RKO (cell line): Measurements from ENCODE around the gene SULT1A1.
"Not testable (repeated sequence)": the region's sequence is repeated elsewhere in the genome, so short reads cannot be mapped to it uniquely, and the experiment has no call there.

Experiments
- DNase-seq: peaks from one replicate; pipeline ENCODE4 v3.0.0-alpha.2; 2016; ENCODE audit warnings: low spot score

Gene SULT1A1

DNA sequence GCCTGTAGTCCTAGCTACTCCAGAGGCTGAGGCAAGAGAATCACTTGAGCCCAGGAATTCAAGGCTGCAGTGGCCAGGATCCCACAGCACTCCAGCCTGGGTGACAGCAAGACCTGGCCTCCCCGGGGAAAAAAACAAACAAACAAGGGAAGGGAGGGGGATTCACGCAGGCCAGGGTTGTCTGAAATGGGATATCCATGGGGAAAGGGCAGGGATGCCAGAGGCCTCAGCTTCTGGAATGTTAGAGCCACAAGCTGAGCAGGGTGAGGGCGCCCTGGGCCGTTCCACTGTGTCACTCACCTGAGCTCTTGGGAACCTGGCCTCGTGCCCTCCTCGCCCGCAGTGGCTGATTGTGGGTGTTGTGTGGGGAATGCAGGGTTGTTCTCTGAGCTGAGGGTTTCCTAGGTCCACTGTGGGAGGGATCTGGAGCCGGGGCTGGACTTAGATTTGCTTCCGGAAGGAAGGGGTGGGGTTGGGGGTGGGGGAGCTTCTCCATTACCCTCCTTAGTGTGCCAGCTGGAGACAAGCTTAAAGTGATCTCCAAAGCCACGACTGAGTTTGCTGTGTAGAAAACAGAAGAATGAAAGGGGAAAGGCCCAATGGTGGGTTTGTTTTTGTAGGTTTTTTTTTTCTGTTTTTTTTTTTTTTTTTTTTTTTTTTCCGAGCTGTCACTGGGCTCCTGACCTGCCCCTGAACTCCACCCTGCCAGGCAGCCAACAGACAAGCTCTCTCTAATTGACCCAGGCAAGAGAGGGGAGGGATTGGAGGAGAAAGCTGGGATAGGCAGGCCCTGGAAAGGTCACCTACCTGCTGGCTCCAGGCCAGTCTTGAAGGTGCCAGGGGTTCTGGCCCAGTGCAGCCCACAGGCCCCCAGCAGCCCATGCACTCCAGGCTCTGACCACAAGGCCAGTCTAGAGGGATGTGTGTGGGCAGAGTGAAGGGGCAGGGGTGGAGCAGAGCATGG is at the start of gene SULT1A1:
TSS of gene SULT1A1 (minus strand) at position 414 of the 964 bp plus-strand sequence. CDS start 1,189 bp downstream, outside the sequence.
- DNase-seq, result no peak

DNA sequence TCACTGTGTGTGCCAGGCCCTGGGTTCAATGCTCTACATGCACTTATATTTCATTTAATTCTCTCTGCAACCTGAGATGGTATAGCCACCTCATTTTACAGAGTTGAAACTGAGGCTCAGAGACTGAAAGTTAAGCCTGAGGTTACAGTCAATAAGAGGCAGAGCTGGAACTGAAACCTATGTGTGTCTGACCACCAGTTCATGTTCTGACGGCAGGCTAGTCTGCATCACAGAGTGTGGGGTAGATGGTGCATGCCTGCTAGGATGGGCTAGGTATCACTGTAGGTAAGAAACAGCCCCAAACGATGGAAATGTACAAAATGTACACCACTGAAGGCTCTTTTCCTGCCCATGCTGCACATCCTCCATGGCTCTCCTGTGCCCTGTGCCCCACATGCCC is 30.1 kb upstream of the SULT1A1 start:
- DNase-seq, result not testable (repeated sequence)

GRCh38 chr16:28638359-28638758 is 28.5 kb upstream of the SULT1A1 start:
- DNase-seq, result not testable (repeated sequence)

GRCh38 chr16:28637765-28638164 is 27.9 kb upstream of the SULT1A1 start, which contains the start of gene NPIPB8:
NPIPB8 (plus strand) TSS chr16:28638065; CDS start chr16:28638361, 296 bp downstream.
- not testable (repeated sequence) for DNase-seq

DNA sequence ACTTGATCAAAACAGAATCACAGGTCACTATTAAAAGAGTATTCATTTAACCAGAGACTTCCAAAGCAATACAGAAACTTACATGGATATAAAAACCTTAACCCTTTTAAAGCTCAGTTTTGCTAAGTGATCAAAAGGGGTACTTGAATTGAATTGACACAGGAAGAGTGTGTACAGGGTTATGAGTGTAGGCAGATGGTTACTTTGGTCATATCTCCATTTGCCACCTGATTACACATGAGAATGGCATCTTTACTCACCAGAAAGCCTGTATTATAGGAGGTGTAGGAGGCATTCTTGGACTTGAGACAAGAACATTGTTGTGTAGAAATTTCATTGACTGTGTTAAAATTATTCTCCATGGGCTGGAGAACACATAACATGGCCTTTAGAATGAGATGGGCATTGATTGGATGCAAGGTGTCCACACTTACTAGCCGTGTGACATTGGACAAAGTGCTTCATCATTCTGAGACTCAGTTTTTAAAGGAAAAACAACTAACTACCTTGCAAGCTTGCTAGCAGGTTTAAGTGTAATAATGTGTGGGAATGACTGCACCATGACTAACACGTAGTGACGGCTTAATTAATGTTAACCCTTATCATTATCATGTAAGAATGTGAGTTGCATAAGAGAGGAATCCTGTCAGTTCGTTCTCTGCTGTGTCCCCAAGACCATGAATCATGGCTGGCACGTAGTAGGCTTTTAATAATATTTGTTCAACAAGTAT is 26.4 kb upstream of the SULT1A1 start:
- DNase-seq, result peak; percentile 88

- not testable (repeated sequence) for DNase-seq
Observed at GRCh38 chr16:28630905-28631304, 21.1 kb upstream of the SULT1A1 start.

- peak; percentile 69 for DNase-seq
Observed at GRCh38 chr16:28623172-28623711, 13.4 kb upstream of the SULT1A1 start.

GRCh38 chr16:28622532-28623171 is 12.8 kb upstream of the SULT1A1 start:
- peak; percentile 14 for DNase-seq

DNA sequence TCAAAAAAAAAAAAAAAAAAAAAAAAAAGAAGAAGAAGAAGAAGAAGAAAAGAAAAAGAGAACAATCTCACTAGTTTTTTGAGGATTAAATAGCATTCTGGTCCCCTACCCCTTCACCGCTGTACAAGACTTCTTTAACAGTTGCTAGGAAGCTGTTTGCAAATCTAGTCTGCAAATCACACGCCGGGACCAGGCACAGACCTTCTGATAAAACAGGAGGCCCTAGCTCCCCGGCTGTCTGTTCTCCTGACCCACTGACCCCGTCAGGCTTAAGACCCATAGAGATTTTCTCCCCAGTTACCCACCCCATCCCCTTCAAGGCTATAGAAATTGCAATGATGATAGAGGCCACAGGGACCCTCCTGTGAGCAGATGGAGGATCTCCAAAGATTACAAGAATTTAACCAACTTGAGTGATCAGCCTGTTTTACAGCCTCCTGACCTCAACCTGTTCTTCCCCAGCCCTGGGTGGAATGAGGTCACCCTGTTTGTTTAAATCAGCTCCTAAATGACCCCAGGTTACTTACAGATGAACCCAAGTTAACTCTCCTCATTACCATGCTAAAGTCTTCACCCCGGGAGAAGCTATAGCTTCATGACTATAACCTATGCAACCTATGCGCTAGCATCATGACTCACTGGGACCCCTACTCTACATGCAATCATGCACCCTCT is 11.8 kb upstream of the SULT1A1 start:
- no peak for DNase-seq

DNA sequence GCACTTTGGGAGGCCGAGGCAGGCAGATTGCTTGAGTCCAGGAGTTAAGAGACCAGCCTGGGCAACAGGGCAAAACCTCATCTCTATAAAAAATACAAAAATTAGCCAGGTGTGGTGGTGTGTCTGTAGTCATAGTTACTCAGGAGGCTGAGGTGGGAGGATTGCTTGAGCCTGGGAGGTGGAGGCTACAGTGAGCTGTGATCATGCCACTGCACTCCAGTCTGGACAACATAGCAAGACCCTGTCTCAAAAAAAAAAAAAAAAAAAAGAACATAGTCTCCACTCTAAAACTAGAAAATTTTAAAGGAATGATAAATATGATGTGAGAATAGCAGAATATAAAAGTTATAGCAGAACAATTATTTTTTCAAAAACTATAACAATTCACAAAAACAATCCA is 10.5 kb upstream of the SULT1A1 start:
- DNase-seq, result not testable (repeated sequence)

DNA sequence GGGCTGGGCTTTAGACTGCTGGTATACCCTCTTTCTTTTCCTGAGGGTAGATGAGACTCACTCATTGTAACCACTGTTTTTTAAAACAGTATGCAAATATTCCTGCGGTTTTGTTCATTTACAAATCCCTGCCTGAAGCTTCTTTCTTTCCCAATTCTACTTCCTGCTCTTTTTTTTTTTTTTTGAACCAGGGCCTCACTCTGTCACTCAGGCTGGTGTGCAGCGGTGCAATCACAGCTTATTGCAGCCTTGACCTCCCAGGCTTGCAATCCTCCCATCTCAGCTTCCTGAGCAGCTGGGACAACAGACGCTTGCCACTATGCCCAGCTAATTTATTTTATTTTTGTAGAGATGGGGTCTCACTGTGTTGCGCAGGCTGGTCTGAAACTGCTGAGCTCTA is 8.0 kb upstream of the SULT1A1 start:
- no peak for DNase-seq

GRCh38 chr16:28616636-28617035 is 6.8 kb upstream of the SULT1A1 start:
- DNase-seq, result no peak

DNA sequence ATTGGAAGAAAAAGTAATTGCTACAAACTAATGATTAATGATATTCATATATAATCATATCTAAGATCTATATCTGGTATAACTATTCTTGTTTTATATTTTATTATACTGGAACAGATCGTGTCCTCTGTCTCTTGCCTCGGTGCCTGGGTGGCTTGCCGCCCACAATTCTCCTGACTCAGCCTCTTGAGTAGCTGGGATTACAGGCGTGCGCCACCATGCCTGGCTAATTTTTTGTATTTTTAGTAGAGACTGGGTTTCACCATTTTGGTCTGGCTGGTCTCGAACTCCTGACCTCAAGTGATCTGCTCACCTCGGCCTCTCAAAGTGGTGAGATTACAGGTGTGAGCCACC is 6.4 kb upstream of the SULT1A1 start:
- DNase-seq, result not testable (repeated sequence)

GRCh38 chr16:28615486-28616223 is 5.8 kb upstream of the SULT1A1 start:
- DNase-seq, result peak; percentile 38

DNA sequence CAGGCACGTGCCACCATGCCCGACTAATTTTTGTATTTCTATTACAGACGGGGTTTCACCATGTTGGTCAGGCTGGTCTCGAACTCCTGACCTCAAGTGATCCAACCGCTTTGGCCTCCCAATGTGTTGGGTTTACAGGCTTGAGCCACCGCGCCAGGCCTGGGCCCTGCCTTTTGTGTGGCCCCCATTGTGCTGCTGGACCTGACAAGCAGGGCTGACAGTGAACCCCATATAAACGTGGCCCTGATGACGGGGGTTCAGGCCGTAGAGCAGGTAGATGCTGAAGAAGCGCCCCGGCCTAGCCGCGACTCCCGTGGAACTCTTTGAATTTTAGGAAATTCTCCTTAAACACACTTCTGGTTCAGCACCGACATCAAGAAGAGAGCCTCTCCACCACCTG is 4.7 kb upstream of the SULT1A1 start:
- DNase-seq, result not testable (repeated sequence)

GRCh38 chr16:28613912-28614311 is 4.1 kb upstream of the SULT1A1 start:
- not testable (repeated sequence) for DNase-seq

- not testable (repeated sequence) for DNase-seq
Observed at GRCh38 chr16:28612359-28613280, 2.8 kb upstream of the SULT1A1 start.

GRCh38 chr16:28610595-28611191 is 849 bp upstream of the SULT1A1 start:
- DNase-seq, result no peak
